ENCODE measurements around the gene COL7A1. TPM values are rescaled to one million over a fixed set of nuclear protein-coding genes. Genes with fewer than 3 reads are reported as not detected.

Gene COL7A1
- polyA plus RNA-seq, 3 donors = 0.37 to 1.9 TPM; not detected in 1

DNA sequence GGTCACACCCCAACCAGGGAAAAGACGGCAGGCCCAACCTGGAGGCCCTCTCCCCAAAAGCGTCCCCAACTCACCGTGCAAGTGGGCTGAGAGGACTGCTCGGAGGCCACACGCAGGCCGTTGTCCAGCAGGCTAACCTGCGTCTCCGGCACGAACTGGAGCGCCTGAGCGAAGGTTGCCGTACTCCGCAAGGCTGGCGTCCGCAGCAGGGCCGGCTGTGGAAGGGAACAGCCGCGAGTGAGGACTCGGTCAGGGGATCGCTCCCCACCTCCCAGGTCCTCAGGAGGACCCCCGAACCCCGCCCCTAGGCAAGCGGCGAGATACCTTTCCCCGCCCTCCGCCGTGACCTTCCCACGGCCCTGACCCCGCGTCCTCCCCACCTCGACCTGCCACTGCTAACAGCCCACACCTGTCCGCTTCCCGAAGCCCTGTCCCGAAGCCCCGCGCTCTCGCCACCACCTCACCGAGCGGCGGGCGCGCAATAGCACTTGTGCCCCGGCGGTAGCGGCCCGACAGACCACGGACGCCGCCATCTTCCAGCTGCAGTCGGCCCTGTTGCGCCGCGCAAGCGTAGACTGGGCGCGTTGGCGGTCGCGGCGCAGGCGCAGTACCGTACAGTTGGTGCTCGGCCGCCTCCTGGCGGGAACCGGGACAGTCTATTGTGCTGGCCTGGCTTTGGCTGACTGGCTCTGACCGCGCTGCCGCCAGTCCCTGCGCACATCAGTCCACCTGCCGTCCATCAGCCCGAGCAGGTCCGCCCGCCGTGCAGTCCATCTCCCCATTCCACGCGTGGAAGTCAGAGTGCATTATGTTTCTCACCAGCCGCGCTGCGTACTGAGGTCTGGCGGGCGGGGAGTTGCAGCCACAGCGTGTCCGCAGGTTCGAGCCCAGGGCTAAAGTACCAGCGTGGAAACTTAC, 14.2 kb upstream of the COL7A1 start, which contains the start of gene UQCRC1:
Gene UQCRC1, minus strand, starts transcription at position 559 of the 918 bp plus-strand sequence. Its CDS starts 26 bp downstream, at position 533.
- peaks cover 29% of the 10 kb centered on the region for H3K4me1 Mint-ChIP-seq

GRCh38 chr3:48607519-48607918, 12.4 kb upstream of the COL7A1 start:
- H3K27me3 Mint-ChIP-seq (ENCODE audit: low read depth in 3 of 3) = peaks cover 0 to 3% (median 0%) of the 10 kb centered on the region in 3 donors
- H3K4me3 ChIP-seq (replicated peaks in 1 of 3; ENCODE audit: low read depth in 2 of 3, low read length in 3 of 3) = no peak overlapping the region
- peaks cover 37 to 51% of the 10 kb centered on the region in 2 donors for H3K36me3 ChIP-seq (replicated peaks in 1 of 2; ENCODE audit: control insufficient read depth in 1 of 2, insufficient read depth in 2 of 2, low read length in 2 of 2)
- H3K4me2 ChIP-seq (replicated peaks; ENCODE audit: extremely low read depth, low read length, poor library complexity, severe bottlenecking) = no peak overlapping the region
- H3K4me3 Mint-ChIP-seq = no peak overlapping the region
- H3K27ac ChIP-seq (ENCODE audit: low read depth in 1 of 2, low read length in 2 of 2) = no peak overlapping the region
- H3K27me3 ChIP-seq (ENCODE audit: control insufficient read depth in 2 of 2, insufficient read depth in 2 of 2, low read length in 2 of 2) = no peaks in the 10 kb centered on the region
- intact Hi-C loops (cut with micrococcal nuclease) = loop anchor here in 1 of 2 donors (5.0 kb wide), 1 partner anchor 35 kb away; no protein-coding TSS in a partner anchor
- DNase-seq = peak in 1 of 3 donors; percentile 12
- peaks cover 15 to 16% of the 10 kb centered on the region in 2 donors for H3K4me1 ChIP-seq (ENCODE audit: control insufficient read depth in 1 of 2, insufficient read depth in 2 of 2, low read length in 2 of 2)
- H2AFZ ChIP-seq (ENCODE audit: insufficient read depth, low read depth, low read length, poor library complexity, severe bottlenecking) = no peak overlapping the region
- H3K9ac ChIP-seq (ENCODE audit: insufficient read depth, low read length, poor library complexity, severe bottlenecking) = no peak overlapping the region
- H4K20me1 ChIP-seq (ENCODE audit: insufficient read depth, low read length) = peaks cover 40% of the 10 kb centered on the region
- H3K4me1 Mint-ChIP-seq = peaks cover 21% of the 10 kb centered on the region
- 100% methylated on average over 3 of the region's 5 CpGs for WGBS (ENCODE audit: insufficient coverage)
- peaks cover 0 to 3% (median 0%) of the 10 kb centered on the region in 7 donors for H3K9me3 Mint-ChIP-seq
- peaks cover 33% of the 10 kb centered on the region for H3K79me2 ChIP-seq (ENCODE audit: insufficient read depth, low read length)
- peak overlapping the region in 1 of 7 donors; percentile 48 for H3K27ac Mint-ChIP-seq
- peaks cover 49 to 61% of the 10 kb centered on the region in 2 donors for H3K36me3 Mint-ChIP-seq
- TF ChIP-seq, protein P1, sequence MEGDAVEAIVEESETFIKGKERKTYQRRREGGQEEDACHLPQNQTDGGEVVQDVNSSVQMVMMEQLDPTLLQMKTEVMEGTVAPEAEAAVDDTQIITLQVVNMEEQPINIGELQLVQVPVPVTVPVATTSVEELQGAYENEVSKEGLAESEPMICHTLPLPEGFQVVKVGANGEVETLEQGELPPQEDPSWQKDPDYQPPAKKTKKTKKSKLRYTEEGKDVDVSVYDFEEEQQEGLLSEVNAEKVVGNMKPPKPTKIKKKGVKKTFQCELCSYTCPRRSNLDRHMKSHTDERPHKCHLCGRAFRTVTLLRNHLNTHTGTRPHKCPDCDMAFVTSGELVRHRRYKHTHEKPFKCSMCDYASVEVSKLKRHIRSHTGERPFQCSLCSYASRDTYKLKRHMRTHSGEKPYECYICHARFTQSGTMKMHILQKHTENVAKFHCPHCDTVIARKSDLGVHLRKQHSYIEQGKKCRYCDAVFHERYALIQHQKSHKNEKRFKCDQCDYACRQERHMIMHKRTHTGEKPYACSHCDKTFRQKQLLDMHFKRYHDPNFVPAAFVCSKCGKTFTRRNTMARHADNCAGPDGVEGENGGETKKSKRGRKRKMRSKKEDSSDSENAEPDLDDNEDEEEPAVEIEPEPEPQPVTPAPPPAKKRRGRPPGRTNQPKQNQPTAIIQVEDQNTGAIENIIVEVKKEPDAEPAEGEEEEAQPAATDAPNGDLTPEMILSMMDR (IDR thresholded peaks at IDR 0.05) = no peak
- no peaks in the 10 kb centered on the region for H3K9me3 ChIP-seq (replicated peaks in 1 of 2; ENCODE audit: control insufficient read depth in 1 of 2, insufficient read depth in 1 of 2, low read length in 2 of 2)

More for the DNA sequence above, 14.2 kb upstream of the COL7A1 start, which contains the start of gene UQCRC1:
- TF ChIP-seq, protein P1 (IDR thresholded peaks at IDR 0.05) = peak; percentile 85
- peak within 1 kb of the TSS; percentile 70 to 96 (median 93) for H3K4me3 ChIP-seq (replicated peaks in 1 of 3; ENCODE audit: low read depth in 2 of 3, low read length in 3 of 3)
- peak within 1 kb of the TSS; percentile 87 to 99 (median 96) for H3K27ac Mint-ChIP-seq
- peak within 1 kb of the TSS; percentile 98 for H3K9ac ChIP-seq (ENCODE audit: insufficient read depth, low read length, poor library complexity, severe bottlenecking)
- DNase-seq = peak; percentile 93 to 94 (median 94)
- under 1% methylated on average over 81 of the region's 86 CpGs for WGBS (ENCODE audit: insufficient coverage)
- H3K27me3 Mint-ChIP-seq (ENCODE audit: low read depth in 3 of 3) = peaks cover 0 to 4% (median 3%) of the 10 kb centered on the region in 3 donors
- H3K36me3 Mint-ChIP-seq = peaks cover 31 to 43% of the 10 kb centered on the region in 2 donors
- peaks cover 24% of the 10 kb centered on the region for H4K20me1 ChIP-seq (ENCODE audit: insufficient read depth, low read length)
- peaks cover 25 to 27% of the 10 kb centered on the region in 2 donors for H3K4me1 ChIP-seq (ENCODE audit: control insufficient read depth in 1 of 2, insufficient read depth in 2 of 2, low read length in 2 of 2)
- peaks cover 19 to 33% of the 10 kb centered on the region in 2 donors for H3K36me3 ChIP-seq (replicated peaks in 1 of 2; ENCODE audit: control insufficient read depth in 1 of 2, insufficient read depth in 2 of 2, low read length in 2 of 2)
- H3K4me2 ChIP-seq (replicated peaks; ENCODE audit: extremely low read depth, low read length, poor library complexity, severe bottlenecking) = peak within 1 kb of the TSS; percentile 95
- intact Hi-C loops (cut with micrococcal nuclease) = loop anchor here (1.0 to 5.0 kb wide), 3 partner anchors 37 to 144 kb away; no protein-coding TSS in a partner anchor
- H3K27me3 ChIP-seq (ENCODE audit: control insufficient read depth in 2 of 2, insufficient read depth in 2 of 2, low read length in 2 of 2) = no peaks in the 10 kb centered on the region
- peaks cover 33% of the 10 kb centered on the region for H3K79me2 ChIP-seq (ENCODE audit: insufficient read depth, low read length)
- peaks cover 0 to 5% (median 0%) of the 10 kb centered on the region in 7 donors for H3K9me3 Mint-ChIP-seq
- peak within 1 kb of the TSS; percentile 66 to 93 for H3K27ac ChIP-seq (ENCODE audit: low read depth in 1 of 2, low read length in 2 of 2)
- peak within 1 kb of the TSS; percentile 94 to 97 for H3K4me3 Mint-ChIP-seq
- no peaks in the 10 kb centered on the region for H3K9me3 ChIP-seq (replicated peaks in 1 of 2; ENCODE audit: control insufficient read depth in 1 of 2, insufficient read depth in 1 of 2, low read length in 2 of 2)
- H2AFZ ChIP-seq (ENCODE audit: insufficient read depth, low read depth, low read length, poor library complexity, severe bottlenecking) = peak within 1 kb of the TSS; percentile 89

All from CD14-positive monocyte (primary cell).